ENCODE results near the gene CARD9.

CARD9 gene

DNA sequence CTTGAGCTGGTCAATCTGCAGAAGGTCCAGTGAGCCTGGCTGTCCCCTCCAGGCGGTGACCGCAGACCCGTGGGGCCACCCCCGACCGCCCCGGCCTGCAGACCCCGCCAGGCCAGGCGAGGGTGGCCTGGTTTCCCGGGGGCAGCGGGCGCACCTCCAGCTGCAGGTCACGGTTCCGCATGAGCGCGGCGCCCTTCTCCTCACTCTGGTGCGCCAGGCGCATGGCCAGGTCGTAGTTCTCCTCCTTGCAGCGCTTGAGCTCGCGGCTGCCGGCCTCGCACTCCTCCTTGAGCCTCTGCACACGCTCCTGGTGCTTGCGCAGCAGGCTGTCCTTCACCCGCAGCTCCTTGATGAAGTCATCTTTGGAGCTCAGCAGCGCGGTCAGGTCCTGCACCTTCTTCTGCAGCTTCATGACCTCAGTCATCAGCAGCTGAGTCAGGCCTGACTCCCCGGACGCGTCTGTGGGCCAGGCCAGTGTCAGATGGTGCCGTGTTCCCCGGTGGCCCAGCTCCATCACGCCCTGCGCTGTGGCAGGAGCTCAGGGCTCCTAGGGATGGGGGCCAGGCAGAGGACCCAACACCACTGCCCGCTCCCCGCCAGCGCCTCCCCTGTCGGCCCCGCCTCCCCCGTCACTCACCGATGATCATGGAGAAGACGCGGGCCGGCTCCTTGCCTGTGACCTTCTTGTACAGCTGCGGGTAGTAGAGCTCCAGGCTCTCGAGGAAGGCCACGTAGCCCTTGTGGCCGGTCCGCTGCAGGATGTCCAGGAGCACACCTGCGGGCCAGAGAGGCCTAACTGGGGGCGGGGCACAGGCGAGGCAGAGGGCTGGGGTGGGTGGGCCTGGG, 2.6 kb downstream of the CARD9 start:
- no peak for DNase-seq
- in situ Hi-C loops (cut with HindIII; ENCODE audit: low pct_ligation_motif_present, low pct_unique_long_range_greater_than_20kb, low sequenced_read_pairs) = no loop called here

GRCh38 chr9:136370037-136370436, 3.4 kb downstream of the CARD9 start:
- DNase-seq = no peak
- in situ Hi-C loops (cut with HindIII; ENCODE audit: low pct_ligation_motif_present, low pct_unique_long_range_greater_than_20kb, low sequenced_read_pairs) = no loop called here

DNA sequence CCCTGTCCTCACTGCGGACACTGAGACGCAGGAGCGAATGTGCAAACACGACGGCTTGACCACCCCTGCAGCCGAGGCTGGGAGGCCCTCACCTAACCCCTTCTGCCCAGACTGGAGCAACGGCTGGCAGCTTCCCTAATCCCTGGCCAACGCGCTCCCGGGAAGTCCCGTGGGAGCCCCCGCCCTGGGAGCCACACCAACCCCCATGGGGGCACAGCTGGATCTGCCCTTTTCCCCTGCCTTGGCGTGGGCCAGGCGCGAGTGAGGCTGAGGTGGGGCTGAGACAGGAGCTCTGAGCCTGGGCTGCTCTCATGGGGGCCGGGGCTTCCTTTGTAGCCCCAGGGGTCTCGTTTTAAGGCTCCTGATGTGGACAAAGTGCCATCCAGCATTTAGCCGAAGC, 5.3 kb downstream of the CARD9 start:
- no peak for DNase-seq
- in situ Hi-C loops (cut with HindIII; ENCODE audit: low pct_ligation_motif_present, low pct_unique_long_range_greater_than_20kb, low sequenced_read_pairs) = no loop called here

GRCh38 chr9:136367296-136368145, 5.9 kb downstream of the CARD9 start:
- in situ Hi-C loops (cut with HindIII; ENCODE audit: low pct_ligation_motif_present, low pct_unique_long_range_greater_than_20kb, low sequenced_read_pairs) = no loop called here
- no peak for DNase-seq

DNA sequence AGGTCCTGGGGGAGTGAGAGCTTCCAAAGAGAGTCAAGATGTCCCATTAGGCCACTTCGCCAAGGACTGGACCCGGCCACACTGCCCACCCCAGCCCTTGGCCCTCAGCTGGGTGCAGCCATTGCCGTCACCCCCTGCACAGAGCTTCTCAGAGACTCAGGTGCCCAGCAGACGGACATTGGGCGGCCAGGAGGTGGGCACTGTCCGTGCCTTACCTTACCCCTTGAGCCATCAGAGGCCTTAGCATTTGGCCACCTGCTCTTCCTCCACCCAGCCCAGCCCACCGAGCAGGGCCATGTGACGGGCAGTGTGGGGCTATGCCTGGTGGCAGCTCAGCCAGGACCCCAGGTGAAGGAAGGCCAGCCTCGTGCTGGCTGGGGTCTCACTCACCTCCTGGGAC, 6.6 kb downstream of the CARD9 start:
- DNase-seq = no peak
- in situ Hi-C loops (cut with HindIII; ENCODE audit: low pct_ligation_motif_present, low pct_unique_long_range_greater_than_20kb, low sequenced_read_pairs) = no loop called here

GRCh38 chr9:136365775-136366222, 7.7 kb downstream of the CARD9 start:
- in situ Hi-C loops (cut with HindIII; ENCODE audit: low pct_ligation_motif_present, low pct_unique_long_range_greater_than_20kb, low sequenced_read_pairs) = no loop called here
- no peak for DNase-seq

DNA sequence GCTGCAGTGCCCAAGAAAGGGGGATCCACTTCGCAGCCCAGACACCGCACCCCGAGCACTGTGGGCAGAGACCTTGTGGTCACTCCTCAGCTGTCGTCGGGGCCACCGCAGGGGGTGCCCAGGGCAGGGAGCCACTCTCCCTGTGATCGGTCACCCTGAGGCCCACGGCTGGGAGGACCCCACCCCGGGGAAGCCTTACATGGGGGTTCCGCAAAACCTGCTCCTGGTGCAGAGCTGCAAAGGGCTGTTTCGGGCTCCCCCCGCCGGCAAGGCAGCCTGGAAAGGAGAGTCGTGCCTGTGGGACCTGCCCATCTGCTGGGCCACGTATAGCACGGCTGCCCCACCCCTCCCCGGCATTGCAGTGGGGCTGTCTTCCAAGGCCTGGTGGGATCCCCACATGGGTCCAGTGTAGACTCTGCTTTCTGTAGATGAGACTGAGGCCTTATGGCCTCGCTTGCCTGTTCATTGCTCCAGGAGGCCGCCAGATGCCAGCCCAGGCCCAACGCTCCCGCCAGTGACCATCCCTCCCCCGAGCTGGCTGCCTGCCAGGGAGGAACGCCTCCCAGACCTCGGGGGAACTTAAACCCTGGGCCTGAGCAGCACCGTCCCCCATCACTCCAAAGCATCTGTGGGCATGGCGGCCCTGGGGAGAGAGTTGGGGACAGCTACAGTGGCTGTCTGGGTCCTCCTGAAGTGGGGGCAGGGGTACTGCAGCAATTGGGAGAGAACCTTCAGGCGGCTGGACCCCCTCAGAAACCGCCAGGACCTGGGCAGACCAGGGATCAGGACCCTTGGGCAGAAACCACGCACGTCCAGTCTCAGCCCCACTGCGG, 8.3 kb downstream of the CARD9 start:
- in situ Hi-C loops (cut with HindIII; ENCODE audit: low pct_ligation_motif_present, low pct_unique_long_range_greater_than_20kb, low sequenced_read_pairs) = no loop called here
- DNase-seq = no peak

- in situ Hi-C loops (cut with HindIII; ENCODE audit: low pct_ligation_motif_present, low pct_unique_long_range_greater_than_20kb, low sequenced_read_pairs) = no loop called here
- DNase-seq = no peak
Measured at GRCh38 chr9:136363949-136364748, 9.3 kb downstream of the CARD9 start.

- peak; percentile 88 for DNase-seq
- in situ Hi-C loops (cut with HindIII; ENCODE audit: low pct_ligation_motif_present, low pct_unique_long_range_greater_than_20kb, low sequenced_read_pairs) = no loop called here
Measured at GRCh38 chr9:136363106-136363948, 10.1 kb downstream of the CARD9 start, which contains the start of gene DNLZ. Gene DNLZ, minus strand, starts transcription at chr9:136363744. Its CDS starts 30 bp downstream, at chr9:136363714.

DNA sequence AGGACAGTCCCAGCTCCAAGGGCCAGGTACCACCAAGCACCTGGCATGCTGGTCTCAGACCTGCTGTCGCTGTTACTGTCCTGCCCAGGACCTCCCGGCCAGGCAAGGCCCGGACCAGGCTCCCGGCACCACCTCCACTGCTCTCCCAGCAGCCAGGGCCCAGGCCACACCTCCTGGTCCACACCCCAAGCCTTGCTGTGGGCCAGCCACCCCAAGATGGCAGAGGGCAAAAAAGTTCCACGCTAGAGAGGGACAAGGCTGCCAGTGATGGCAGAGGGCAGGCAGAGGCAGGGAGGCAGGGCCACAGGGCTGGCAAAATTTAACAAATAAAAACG, 11.1 kb downstream of the CARD9 start:
- in situ Hi-C loops (cut with HindIII; ENCODE audit: low pct_ligation_motif_present, low pct_unique_long_range_greater_than_20kb, low sequenced_read_pairs) = no loop called here
- DNase-seq = no peak

DNA sequence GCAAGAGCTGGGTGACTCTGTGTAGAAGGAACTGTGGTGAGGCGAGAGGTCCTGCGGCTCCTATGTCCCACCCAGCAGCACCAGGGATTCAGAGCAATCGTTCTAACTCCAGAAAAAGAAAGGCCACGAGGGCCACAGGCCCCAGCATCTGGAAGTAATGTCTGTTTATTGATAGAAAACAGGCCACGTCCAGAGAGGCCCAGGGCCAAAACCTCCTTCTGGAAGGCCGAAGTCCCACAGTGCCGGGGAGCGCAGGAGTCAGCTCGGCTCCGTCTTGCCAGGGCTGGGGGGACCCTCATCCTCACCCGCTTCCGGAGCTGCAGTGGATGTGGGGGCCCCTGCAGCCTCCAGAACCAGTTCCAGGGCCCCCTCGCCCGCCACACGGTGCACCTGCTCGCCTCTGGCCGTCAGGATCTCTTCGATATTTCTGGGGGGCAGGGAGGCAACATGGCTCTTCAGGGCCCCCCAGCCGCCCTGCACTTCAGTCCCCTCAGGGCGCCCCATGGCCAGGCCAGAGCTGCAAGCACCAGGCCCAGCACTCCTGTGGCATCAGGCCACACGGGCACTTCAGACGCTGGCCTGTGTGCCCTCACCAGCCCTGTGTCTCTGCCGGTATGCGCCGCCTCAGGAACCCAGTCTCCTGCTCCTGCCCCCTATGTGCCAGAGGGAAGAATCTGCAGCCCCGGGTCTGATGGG, 11.6 kb downstream of the CARD9 start:
- in situ Hi-C loops (cut with HindIII; ENCODE audit: low pct_ligation_motif_present, low pct_unique_long_range_greater_than_20kb, low sequenced_read_pairs) = no loop called here
- no peak for DNase-seq

GRCh38 chr9:136361047-136361753, 12.3 kb downstream of the CARD9 start:
- in situ Hi-C loops (cut with HindIII; ENCODE audit: low pct_ligation_motif_present, low pct_unique_long_range_greater_than_20kb, low sequenced_read_pairs) = no loop called here
- no peak for DNase-seq

GRCh38 chr9:136359774-136360718, 13.4 kb downstream of the CARD9 start:
- in situ Hi-C loops (cut with HindIII; ENCODE audit: low pct_ligation_motif_present, low pct_unique_long_range_greater_than_20kb, low sequenced_read_pairs) = no loop called here
- DNase-seq = no peak

DNA sequence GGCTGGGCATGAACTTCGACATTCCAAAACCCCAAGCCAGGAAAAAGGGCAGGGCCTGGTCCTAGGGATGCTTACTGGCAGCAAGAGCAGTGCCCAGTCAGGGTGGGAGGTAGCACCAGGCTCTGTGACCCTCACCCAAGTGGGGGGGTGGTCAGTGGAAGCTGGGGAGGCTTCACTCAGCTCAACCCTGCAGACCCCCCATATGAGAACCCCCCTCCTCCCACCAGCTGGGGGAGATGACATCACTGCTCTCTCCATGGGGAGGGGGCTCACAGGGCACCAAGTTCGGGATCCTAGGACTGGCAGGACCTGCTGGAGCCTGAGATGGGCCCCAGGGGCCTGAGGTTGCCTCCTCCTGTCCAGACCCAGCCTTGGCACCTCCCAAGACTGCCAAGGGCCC, 14.6 kb downstream of the CARD9 start:
- no peak for DNase-seq
- in situ Hi-C loops (cut with HindIII; ENCODE audit: low pct_ligation_motif_present, low pct_unique_long_range_greater_than_20kb, low sequenced_read_pairs) = no loop called here

DNA sequence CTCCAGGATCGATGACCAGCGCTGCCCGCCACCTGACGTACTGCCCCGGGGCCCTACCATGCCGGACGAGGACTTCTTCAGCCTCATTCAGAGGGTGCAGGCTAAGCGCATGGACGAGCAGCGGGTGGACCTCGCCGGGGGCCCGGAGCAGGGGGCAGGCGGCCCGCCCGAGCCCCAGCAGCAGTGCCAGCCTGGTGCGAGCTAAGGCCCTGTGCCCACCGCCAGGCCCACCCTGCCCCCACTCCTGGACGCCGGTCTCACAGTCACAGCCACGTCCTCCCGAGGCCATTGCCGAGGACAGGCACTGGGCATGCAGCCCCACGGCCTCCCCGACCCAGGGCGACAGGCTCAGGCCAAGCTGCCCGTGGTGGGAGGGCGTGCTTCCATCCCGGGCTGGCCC, 15.5 kb downstream of the CARD9 start:
- in situ Hi-C loops (cut with HindIII; ENCODE audit: low pct_ligation_motif_present, low pct_unique_long_range_greater_than_20kb, low sequenced_read_pairs) = no loop called here
- no peak for DNase-seq
